T-helper 1 cell treated with Interleukin-12 subunit alpha and Interleukin-12 subunit beta and Interleukin-4 antibody, amounts not matched to agents 30 μg/mL and 1 μg/mL, for 36 hours (primary cell): ENCODE results near the gene FRAS1.
"Not testable (repeated sequence)": the region's sequence is repeated elsewhere in the genome, so short reads cannot be mapped to it uniquely, and the experiment has no call there.

Source experiments
- H3K27ac Mint-ChIP-seq: one replicate; pipeline ENCODE4 v1.8.0; 2021; ENCODE audit warnings: mild to moderate bottlenecking, mixed read lengths
- H3K27me3 Mint-ChIP-seq: one replicate; pipeline ENCODE4 v1.8.0; 2021; ENCODE audit warnings: low read depth, mixed read lengths
- H3K36me3 Mint-ChIP-seq: one replicate; pipeline ENCODE4 v1.8.0; 2021; ENCODE audit warnings: low read depth, mixed read lengths
- H3K4me1 Mint-ChIP-seq: one replicate; pipeline ENCODE4 v1.8.0; 2021; ENCODE audit warnings: low read depth, mixed read lengths
- H3K4me3 Mint-ChIP-seq: one replicate; pipeline ENCODE4 v1.8.0; 2021; ENCODE audit warnings: mild to moderate bottlenecking, moderate library complexity, mixed read lengths
- H3K9me3 Mint-ChIP-seq: one replicate; pipeline ENCODE4 v1.8.0; 2021; ENCODE audit warnings: mixed read lengths

The FRAS1 gene

DNA sequence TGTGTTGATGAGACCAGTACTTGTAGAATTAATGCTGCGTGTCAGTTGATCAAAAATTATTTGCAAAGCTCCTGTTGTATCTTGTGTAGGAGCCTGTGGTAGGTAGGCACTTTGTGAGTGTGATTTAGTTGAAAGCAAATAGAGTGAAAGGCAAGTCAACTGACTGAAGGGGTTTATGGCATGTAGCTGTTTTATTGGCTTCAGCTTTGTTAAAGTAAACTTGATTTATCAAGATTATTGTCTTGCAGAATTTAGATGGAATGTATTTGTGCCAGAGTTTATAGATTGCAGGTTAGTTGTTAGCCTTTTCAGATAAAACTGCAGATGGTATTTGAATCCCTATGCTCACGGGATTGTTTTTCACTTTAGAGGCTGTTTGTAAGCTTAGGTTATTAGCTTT lies 128.0 kb downstream of the FRAS1 start:
- Mint-ChIP-seq H3K36me3 (no peaks in the 10 kb centered on the region), H3K9me3 (no peaks in the 10 kb centered on the region), H3K4me1 (no peaks in the 10 kb centered on the region), H3K27me3 (peaks cover 3% of the 10 kb centered on the region), H3K4me3 (no peak overlapping the region), H3K27ac (no peak overlapping the region)

DNA sequence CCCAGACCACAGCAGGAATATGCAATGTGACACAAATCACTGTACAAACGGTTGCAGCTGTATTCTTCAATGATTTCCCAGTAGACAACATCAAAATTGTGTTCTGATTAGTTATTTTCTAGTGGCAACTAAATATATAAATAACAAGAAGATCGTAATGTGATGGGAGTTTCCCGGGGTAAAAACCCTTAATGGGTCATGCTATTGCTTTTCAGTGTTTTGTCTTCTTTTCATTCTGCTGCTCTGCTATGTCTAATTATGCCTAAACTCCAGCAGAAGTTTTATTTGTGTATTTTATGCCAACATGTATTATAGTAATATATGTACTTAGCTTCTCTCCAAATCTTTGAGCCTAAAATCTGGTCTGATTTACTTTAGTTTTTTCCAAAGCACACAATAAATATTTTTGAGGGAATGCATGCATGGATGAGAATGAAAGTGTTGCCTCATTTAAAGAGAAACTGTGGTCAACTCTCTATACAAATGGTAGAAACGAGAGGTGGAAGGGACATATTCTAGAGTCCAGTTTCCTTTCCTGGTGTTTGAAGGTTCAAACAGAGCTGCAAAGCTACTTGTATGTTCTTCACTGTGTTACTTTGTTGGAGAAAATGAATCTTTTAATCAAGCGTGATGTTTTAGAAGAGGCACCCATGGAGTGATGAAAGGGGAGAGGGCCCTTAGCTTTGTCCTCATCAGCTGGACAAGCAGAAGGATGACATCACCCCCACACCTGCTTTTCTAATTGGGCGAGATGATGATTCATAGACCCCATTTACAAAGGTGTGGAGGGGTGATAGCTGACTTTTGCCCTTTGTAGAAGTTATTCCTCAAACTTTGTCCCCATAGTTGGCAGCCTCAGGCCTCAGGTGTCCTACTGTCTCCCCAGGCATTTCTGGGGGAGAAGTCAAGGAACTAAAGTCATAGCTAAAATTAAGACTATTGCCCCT lies 129.7 kb downstream of the FRAS1 start:
- no peak overlapping the region for H3K4me3 Mint-ChIP-seq
- no peaks in the 10 kb centered on the region for H3K9me3 Mint-ChIP-seq
- H3K4me1 Mint-ChIP-seq, result no peaks in the 10 kb centered on the region
- H3K36me3 Mint-ChIP-seq, result no peaks in the 10 kb centered on the region
- H3K27me3 Mint-ChIP-seq, result peaks cover 3% of the 10 kb centered on the region
- H3K27ac Mint-ChIP-seq, result no peak overlapping the region

DNA sequence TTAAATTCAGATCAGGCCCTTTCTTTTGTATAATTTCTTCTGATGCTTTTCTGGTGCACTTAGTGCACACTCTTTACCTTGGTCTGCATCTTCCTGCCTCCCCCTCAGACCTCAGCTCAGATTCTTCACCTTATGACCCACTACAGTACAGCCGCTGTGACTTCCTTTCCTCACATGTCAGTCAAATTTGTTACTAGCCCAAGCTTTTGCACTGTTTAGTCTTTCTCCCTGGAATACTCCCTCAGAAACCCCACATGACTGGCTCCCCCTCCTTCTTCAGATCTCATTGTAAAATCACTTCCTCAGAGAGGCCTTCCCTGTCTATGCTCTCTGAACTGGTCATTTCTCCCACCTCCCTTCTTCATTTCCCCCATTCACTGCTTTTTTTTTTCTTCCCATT lies 132.9 kb downstream of the FRAS1 start:
- Mint-ChIP-seq H3K4me1 (no peaks in the 10 kb centered on the region), H3K36me3 (no peaks in the 10 kb centered on the region), H3K27ac (no peak overlapping the region), H3K9me3 (peaks cover 5% of the 10 kb centered on the region), H3K27me3 (peaks cover 3% of the 10 kb centered on the region), H3K4me3 (no peak overlapping the region)

DNA sequence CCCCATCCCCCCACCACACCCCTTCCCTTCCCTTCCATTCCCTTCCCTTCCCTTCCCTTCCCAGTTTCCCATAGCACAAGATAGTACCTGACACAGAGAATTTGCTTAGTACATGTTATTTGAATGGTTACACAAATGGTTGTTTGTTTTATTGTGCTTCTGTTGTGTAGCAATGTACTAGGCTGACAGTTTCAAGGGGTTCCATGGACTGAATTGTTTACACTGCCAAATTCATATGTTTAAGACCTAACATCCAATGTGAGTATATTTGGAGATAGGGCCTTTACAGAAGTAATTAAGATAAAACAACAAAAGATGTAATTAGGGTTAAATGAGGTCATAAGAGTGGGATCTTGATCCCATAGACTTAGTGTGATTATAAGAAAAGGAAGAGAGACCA lies 133.5 kb downstream of the FRAS1 start:
- Mint-ChIP-seq H3K4me1 (no peaks in the 10 kb centered on the region), H3K27ac (no peak overlapping the region), H3K36me3 (no peaks in the 10 kb centered on the region), H3K27me3 (peaks cover 3% of the 10 kb centered on the region), H3K9me3 (peaks cover 5% of the 10 kb centered on the region), H3K4me3 (no peak overlapping the region)

DNA sequence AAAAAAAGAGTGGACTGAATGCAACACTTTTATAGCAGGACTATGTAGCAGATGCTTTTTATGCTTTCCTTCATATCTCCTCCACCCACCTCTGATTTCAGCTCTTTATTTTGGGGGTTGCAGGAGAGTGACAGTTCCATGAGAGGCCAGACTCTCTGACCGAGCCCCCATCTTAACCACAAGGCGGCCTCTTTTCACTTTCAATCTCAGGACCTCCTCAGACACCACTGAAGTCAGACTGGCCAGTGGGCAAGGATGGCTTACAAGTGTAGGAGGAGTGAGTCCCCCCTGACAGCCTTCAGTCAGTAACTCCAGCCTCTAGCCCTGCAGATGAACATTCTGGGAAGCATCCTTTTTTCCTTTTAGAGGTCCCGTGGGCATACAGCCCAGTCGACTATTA lies 140.8 kb downstream of the FRAS1 start:
- H3K27ac Mint-ChIP-seq, result no peak overlapping the region

DNA sequence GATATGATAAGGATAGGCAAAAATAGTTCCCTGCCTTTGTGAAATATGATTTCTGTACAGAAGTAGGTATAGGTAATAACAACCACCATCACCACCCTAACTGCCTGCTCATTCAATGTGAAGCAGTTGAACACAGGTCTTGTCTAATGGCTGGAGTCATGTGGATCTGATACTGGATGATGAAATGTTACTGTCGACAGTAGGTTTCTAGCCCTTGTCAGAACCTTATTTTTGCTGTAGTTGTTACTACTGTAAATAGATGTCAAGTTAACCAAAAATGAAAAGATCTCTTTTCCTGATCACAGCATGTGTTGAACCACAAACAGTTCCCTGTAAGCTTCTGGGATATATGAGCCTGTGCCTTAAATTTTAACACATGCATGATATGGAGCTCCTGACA lies 142.9 kb downstream of the FRAS1 start:
- H3K4me1 Mint-ChIP-seq, result no peaks in the 10 kb centered on the region

More for the DNA sequence above, 140.8 kb downstream of the FRAS1 start:
- no peaks in the 10 kb centered on the region for H3K36me3 Mint-ChIP-seq
- H3K9me3 Mint-ChIP-seq, result no peaks in the 10 kb centered on the region
- no peaks in the 10 kb centered on the region for H3K27me3 Mint-ChIP-seq
- no peak overlapping the region for H3K4me3 Mint-ChIP-seq
- H3K4me1 Mint-ChIP-seq, result no peaks in the 10 kb centered on the region

DNA sequence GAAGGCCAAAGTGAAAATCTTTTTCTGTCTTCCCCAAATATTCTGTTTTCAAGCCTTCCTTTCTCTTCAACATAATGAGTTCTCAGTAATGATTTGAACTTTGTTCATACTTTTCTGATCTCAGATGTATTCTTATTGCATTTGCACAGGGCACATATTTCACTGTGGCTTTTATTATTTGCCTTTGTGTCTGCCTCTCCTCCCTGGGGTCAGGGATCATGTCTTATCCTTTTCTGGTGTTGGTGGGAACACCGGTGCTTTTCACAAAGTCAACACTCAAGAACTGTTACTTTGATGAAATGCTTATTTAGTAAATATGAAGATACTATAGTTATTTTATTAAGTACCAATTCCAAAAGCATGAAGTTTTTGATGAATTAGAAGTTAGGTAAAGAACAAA lies 143.8 kb downstream of the FRAS1 start:
- Mint-ChIP-seq H3K9me3 (no peaks in the 10 kb centered on the region), H3K4me3 (no peak overlapping the region), H3K27ac (no peak overlapping the region), H3K27me3 (no peaks in the 10 kb centered on the region), H3K36me3 (no peaks in the 10 kb centered on the region), H3K4me1 (no peaks in the 10 kb centered on the region)

More for the DNA sequence above, 142.9 kb downstream of the FRAS1 start:
- no peaks in the 10 kb centered on the region for H3K36me3 Mint-ChIP-seq
- no peak overlapping the region for H3K4me3 Mint-ChIP-seq
- H3K27me3 Mint-ChIP-seq, result no peaks in the 10 kb centered on the region
- H3K9me3 Mint-ChIP-seq, result no peaks in the 10 kb centered on the region
- H3K27ac Mint-ChIP-seq, result no peak overlapping the region

DNA sequence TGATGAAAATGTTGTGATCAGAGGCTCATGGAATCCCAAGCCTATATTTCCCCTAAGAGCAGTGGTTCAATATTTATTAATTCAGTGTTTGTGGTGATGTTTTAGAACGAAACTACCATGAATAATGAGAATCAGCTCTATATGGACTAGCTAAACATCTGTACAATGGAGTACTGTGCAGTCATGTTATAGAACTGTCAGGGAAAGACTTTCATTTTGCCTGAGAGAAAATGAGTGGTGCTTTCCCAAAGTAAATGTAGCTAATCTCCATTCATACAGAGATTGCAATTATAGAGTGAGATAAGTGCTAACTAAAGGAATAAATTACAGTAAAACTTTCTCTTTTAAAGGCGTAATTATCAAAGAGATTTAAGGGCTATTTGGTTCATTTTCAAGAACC lies 147.1 kb downstream of the FRAS1 start:
- H3K27ac Mint-ChIP-seq, result no peak overlapping the region
- no peaks in the 10 kb centered on the region for H3K9me3 Mint-ChIP-seq
- H3K4me3 Mint-ChIP-seq, result no peak overlapping the region
- no peaks in the 10 kb centered on the region for H3K27me3 Mint-ChIP-seq
- no peaks in the 10 kb centered on the region for H3K36me3 Mint-ChIP-seq
- no peaks in the 10 kb centered on the region for H3K4me1 Mint-ChIP-seq

DNA sequence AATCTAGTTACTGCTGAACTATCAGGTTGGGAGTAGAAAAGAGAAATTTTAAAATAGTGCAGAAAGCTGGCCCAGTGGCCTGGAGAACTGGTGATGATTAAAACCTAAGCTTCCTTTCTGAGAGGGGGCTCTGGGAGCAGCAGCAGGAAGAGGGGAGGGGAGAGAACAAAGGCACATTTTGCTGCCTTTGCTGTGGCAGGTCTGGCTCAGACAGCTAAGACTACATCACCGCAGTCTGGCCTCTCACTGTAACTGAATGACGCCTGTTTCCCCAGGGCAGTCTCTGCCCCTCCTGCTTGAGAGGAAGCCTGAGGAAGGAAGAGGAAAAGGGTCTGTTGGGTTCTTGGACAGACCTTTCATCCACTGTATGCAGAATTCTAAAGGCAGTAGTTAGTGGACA lies 148.5 kb downstream of the FRAS1 start:
- H3K4me3 Mint-ChIP-seq, result no peak overlapping the region
- no peaks in the 10 kb centered on the region for H3K4me1 Mint-ChIP-seq
- H3K27me3 Mint-ChIP-seq, result no peaks in the 10 kb centered on the region
- no peaks in the 10 kb centered on the region for H3K9me3 Mint-ChIP-seq
- no peak overlapping the region for H3K27ac Mint-ChIP-seq
- H3K36me3 Mint-ChIP-seq, result no peaks in the 10 kb centered on the region

DNA sequence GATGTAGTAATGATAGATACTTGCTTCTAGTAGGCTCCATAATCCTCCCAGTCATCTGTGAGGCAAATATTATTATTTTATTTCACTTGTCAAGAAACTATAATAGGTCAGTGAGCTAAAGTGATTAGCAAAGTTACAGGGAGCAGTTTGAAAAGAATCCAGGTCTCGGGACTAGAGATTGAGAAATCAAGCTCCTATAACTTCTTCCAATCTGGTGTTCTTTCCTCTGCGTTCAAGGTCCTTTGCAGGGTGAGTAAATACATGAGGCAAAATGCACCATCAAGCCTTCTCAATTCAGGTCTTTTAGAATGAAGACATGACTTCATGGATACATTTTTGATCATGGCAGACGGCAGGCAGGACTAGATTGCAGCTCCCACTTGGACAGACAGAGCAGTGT lies 150.4 kb downstream of the FRAS1 start:
- H3K27me3 Mint-ChIP-seq, result peaks cover 3% of the 10 kb centered on the region
- no peaks in the 10 kb centered on the region for H3K9me3 Mint-ChIP-seq
- no peak overlapping the region for H3K27ac Mint-ChIP-seq
- no peaks in the 10 kb centered on the region for H3K36me3 Mint-ChIP-seq
- no peak overlapping the region for H3K4me3 Mint-ChIP-seq
- H3K4me1 Mint-ChIP-seq, result no peaks in the 10 kb centered on the region

DNA sequence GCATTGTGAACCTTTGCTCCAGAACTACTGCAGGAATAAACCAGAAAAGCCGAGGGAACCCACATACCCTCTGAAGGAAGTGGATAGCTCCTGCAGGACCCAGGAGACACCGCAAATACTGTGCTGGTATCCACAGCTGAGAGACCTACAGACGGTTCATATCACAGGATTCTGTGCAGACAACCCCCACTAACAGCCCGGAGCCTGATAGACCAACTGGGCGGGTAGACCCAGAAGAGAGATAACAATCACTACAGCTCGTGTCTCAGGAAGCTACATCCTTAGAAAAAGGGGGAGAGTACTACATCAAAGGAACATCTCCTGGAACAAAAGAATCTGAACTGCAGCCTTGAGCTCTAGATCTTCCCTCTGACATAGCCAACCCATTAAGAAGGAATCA lies 150.8 kb downstream of the FRAS1 start:
- Mint-ChIP-seq H3K4me3 (no peak overlapping the region), H3K4me1 (no peaks in the 10 kb centered on the region), H3K27ac (no peak overlapping the region), H3K9me3 (no peaks in the 10 kb centered on the region), H3K36me3 (no peaks in the 10 kb centered on the region), H3K27me3 (peaks cover 3% of the 10 kb centered on the region)

DNA sequence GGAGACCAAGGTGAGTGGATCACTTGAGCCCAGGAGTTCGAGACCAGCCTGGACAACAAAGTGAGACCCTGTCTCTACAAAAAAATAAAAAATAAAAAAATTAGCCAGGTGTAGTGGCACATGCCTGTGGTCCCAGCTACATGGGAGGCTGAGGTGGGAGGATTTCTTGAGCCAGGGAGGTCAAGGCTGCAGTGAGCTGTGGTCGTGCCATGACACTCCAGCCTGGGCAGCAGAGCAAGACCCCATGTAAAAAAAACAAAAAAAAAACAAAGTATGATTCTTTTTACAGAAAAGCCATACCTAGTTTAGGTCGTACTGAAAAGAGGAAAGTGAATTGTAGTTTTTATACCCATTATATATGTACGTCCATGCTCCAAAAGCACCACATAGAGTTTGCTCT lies 151.8 kb downstream of the FRAS1 start:
- not testable (repeated sequence) for H3K4me1 Mint-ChIP-seq, H3K27ac Mint-ChIP-seq, H3K9me3 Mint-ChIP-seq, H3K4me3 Mint-ChIP-seq, H3K27me3 Mint-ChIP-seq, H3K36me3 Mint-ChIP-seq

DNA sequence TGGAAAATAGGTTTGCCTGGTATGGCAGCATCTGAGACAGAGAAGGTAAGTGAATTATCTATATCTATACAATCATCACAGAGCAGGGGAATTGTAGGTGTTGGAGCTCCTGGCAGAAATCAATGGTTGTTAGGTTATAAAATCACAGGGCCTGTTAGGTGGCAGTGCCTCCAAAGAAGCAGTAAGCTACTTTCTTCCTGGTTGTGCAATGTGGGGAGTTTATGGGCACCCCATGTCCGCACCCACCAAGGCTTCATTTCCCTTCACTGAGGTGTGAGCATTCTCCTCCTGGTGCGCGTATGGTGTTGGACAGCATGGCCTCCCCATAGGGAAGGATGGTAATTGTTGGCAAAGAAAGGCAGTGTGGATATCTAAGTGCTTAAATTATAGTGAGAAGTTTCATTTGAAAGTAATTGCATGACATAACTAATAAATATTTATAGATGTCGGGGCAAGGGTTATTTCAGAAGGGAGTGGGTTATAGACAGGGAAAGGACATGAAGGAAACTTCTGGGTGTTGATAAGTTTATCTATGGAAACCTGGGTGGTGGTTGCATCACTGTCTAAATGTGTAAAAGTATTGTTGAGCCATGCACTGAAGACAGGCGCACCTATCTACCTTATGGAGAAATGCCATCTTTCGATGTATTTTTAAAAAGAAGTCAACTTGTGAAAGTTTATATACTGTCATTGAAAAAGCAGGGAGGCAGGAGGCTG lies 153.7 kb downstream of the FRAS1 start:
- no peaks in the 10 kb centered on the region for H3K36me3 Mint-ChIP-seq
- H3K27me3 Mint-ChIP-seq, result peaks cover 6% of the 10 kb centered on the region

DNA sequence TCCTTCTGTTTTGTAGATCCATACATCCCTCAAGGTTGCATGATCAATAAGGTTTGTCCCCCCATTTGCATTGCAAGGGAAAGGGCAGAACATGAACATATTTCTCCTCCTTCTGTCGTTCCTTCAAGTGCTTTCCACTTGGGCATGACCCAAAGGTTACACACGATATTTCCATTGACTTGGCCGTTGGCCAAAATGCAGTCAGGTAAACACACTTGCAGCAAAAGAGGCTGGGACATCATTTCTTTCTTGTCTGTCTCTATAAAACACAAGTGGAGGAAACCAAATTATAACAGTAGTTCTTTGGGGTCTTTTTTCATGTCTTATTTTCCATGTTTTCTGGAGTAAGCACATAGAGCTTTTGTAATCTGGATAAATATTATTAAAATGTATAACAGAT lies 156.1 kb downstream of the FRAS1 start:
- Mint-ChIP-seq H3K36me3 (no peaks in the 10 kb centered on the region), H3K9me3 (no peaks in the 10 kb centered on the region), H3K27me3 (peaks cover 6% of the 10 kb centered on the region), H3K4me1 (no peaks in the 10 kb centered on the region), H3K4me3 (no peak overlapping the region), H3K27ac (no peak overlapping the region)

More for the DNA sequence above, 153.7 kb downstream of the FRAS1 start:
- Mint-ChIP-seq H3K9me3 (no peaks in the 10 kb centered on the region), H3K4me1 (no peaks in the 10 kb centered on the region), H3K27ac (no peak overlapping the region), H3K4me3 (no peak overlapping the region)

DNA sequence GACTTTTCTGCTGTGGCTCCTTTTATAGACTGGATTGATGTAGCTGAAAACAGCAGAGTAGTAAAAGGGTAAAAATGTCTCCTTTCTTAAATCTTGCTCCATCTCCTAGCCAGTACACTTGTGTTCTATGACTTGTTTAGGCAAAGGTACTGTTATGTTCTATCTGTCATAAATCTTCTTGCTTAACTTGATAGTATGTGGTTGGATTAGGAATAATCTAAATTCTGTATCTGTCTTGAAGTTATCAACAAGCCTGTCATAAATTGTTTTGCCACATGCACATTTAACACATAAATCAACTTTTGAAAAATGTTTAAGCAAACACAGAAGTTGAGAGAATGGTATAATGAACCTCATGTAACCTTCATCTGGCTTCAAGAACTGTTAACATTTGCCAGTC lies 157.0 kb downstream of the FRAS1 start:
- H3K9me3 Mint-ChIP-seq, result no peaks in the 10 kb centered on the region
- no peaks in the 10 kb centered on the region for H3K4me1 Mint-ChIP-seq
- no peaks in the 10 kb centered on the region for H3K36me3 Mint-ChIP-seq
- H3K27me3 Mint-ChIP-seq, result peaks cover 6% of the 10 kb centered on the region
- H3K27ac Mint-ChIP-seq, result no peak overlapping the region
- H3K4me3 Mint-ChIP-seq, result no peak overlapping the region
